ENCODE measurements around the gene CDHR1.

The CDHR1 gene

GRCh38 chr10:84267503-84268126, 73.3 kb downstream of the CDHR1 start:
- peak; percentile 78 for DNase-seq

- no peak for DNase-seq
Measured at GRCh38 chr10:84269162-84269561, 74.8 kb downstream of the CDHR1 start.

Data from DMS153 (cell line).